IMR-90 (cell line): ENCODE results near the gene EMP1.

Experiments used
- CTCF ChIP-seq: conservative IDR thresholded peaks from 2 replicates; pipeline ENCODE4 v1.5.1; 2012; ENCODE audit warnings: mild to moderate bottlenecking, low read depth, low read length, improper control_type of control experiment
- ELK1 ChIP-seq: fragments of 150-350 bp; IDR thresholded peaks from 2 replicates; pipeline ENCODE4 v1.6.1; 2016; ENCODE audit warnings: low read depth, mild to moderate bottlenecking, low read length, moderate library complexity, borderline replicate concordance
- MXI1 ChIP-seq: IDR thresholded peaks from 2 replicates; pipeline ENCODE4 v1.6.1; 2012; ENCODE audit warnings: low read depth, mild to moderate bottlenecking, low read length, moderate library complexity, borderline replicate concordance

- no peak for TF ChIP-seq ELK1
- no peak for TF ChIP-seq CTCF
- no peak for TF ChIP-seq MXI1
Observed at GRCh38 chr12:13198241-13198640, 1.7 kb downstream of the EMP1 start.
